ENCODE measurements around the gene DAB1. TPM values are rescaled to one million over a fixed set of nuclear protein-coding genes. Genes with fewer than 3 reads are reported as not detected.

Gene DAB1
- total RNA-seq, 1 donor from 2014 or later = 1.6 TPM

- TF ChIP-seq CTCF (IDR thresholded peaks at IDR 0.05; ENCODE audit: insufficient read depth, low read depth, low read length) = no peak
- TF ChIP-seq EZH2 (IDR thresholded peaks at IDR 0.05; ENCODE audit: insufficient read depth, low read length) = no peak
- no peak overlapping the region for H3K9ac ChIP-seq (ENCODE audit: low read length)
- DNase-seq (ENCODE audit: low read depth) = no peak
- Mint-ChIP-seq H3K4me3 (ENCODE audit: unreplicated experiment) (no peak overlapping the region), H3K4me1 (ENCODE audit: low read depth, unreplicated experiment) (no peaks in the 10 kb centered on the region), H3K36me3 (ENCODE audit: low read depth, unreplicated experiment) (no peaks in the 10 kb centered on the region), H3K27ac (ENCODE audit: unreplicated experiment) (no peak overlapping the region), H3K9me3 (ENCODE audit: unreplicated experiment) (no peaks in the 10 kb centered on the region), H3K27me3 (ENCODE audit: low read depth, unreplicated experiment) (peaks cover 3% of the 10 kb centered on the region)
- no peak overlapping the region for H3K4me2 ChIP-seq (ENCODE audit: low read length)
- H3K27me3 ChIP-seq (ENCODE audit: insufficient read depth, low read length) = no peaks in the 10 kb centered on the region
- H3K79me2 ChIP-seq (ENCODE audit: insufficient read depth, low read length) = no peaks in the 10 kb centered on the region
- H3K4me3 ChIP-seq (ENCODE audit: insufficient read depth, low read depth, low read length) = no peak overlapping the region
- H3K36me3 ChIP-seq (ENCODE audit: insufficient read depth, low read length) = no peaks in the 10 kb centered on the region
- no peaks in the 10 kb centered on the region for H3K4me1 ChIP-seq (ENCODE audit: insufficient read depth, low read length)
- no peaks in the 10 kb centered on the region for H3K9me3 ChIP-seq (ENCODE audit: insufficient read depth, low read depth, low read length)
- FAIRE-seq = no peak
- H2AFZ ChIP-seq (ENCODE audit: low read depth, low read length) = no peak overlapping the region
- H4K20me1 ChIP-seq (ENCODE audit: insufficient read depth, low read length) = no peaks in the 10 kb centered on the region
- no peak overlapping the region for H3K27ac ChIP-seq (ENCODE audit: low read depth, low read length)
Measured at GRCh38 chr1:57293214-57293613, 130.6 kb downstream of the DAB1 start.

- Mint-ChIP-seq H3K9me3 (ENCODE audit: unreplicated experiment) (no peaks in the 10 kb centered on the region), H3K27ac (ENCODE audit: unreplicated experiment) (no peak overlapping the region), H3K4me1 (ENCODE audit: low read depth, unreplicated experiment) (no peaks in the 10 kb centered on the region), H3K4me3 (ENCODE audit: unreplicated experiment) (no peak overlapping the region), H3K36me3 (ENCODE audit: low read depth, unreplicated experiment) (no peaks in the 10 kb centered on the region), H3K27me3 (ENCODE audit: low read depth, unreplicated experiment) (peaks cover 5% of the 10 kb centered on the region)
- no peak overlapping the region for H3K4me2 ChIP-seq (ENCODE audit: low read length)
- no peak overlapping the region for H3K27ac ChIP-seq (ENCODE audit: low read depth, low read length)
- no peak for FAIRE-seq
- H4K20me1 ChIP-seq (ENCODE audit: insufficient read depth, low read length) = no peaks in the 10 kb centered on the region
- H3K9ac ChIP-seq (ENCODE audit: low read length) = no peak overlapping the region
- DNase-seq (ENCODE audit: low read depth) = no peak
- H2AFZ ChIP-seq (ENCODE audit: low read depth, low read length) = no peak overlapping the region
- no peaks in the 10 kb centered on the region for H3K9me3 ChIP-seq (ENCODE audit: insufficient read depth, low read depth, low read length)
- H3K36me3 ChIP-seq (ENCODE audit: insufficient read depth, low read length) = no peaks in the 10 kb centered on the region
- TF ChIP-seq CTCF (IDR thresholded peaks at IDR 0.05; ENCODE audit: insufficient read depth, low read depth, low read length) = no peak
- TF ChIP-seq EZH2 (IDR thresholded peaks at IDR 0.05; ENCODE audit: insufficient read depth, low read length) = no peak
- no peaks in the 10 kb centered on the region for H3K4me1 ChIP-seq (ENCODE audit: insufficient read depth, low read length)
- no peaks in the 10 kb centered on the region for H3K27me3 ChIP-seq (ENCODE audit: insufficient read depth, low read length)
- H3K79me2 ChIP-seq (ENCODE audit: insufficient read depth, low read length) = no peaks in the 10 kb centered on the region
- no peak overlapping the region for H3K4me3 ChIP-seq (ENCODE audit: insufficient read depth, low read depth, low read length)
Measured at GRCh38 chr1:57289781-57290180, 134.1 kb downstream of the DAB1 start.

DNA sequence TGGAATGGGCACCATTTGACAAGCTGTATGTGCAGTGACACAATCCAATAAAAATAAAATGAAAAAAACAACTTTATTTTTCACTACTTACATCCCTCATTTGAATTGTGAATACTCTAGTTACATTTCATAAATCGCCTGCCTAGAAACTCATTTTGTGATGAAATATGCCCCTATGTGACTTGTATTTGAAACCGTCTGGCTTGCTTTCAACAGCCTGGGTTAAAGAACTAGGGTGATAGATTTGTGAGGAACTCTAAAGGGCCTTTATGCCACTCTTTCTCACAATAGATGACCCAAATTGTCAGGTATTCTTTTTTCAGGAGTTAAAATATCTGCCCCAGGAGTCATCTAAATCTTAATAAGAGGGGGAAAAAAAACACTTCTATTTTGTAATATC, 137.9 kb downstream of the DAB1 start:
- DNase-seq (ENCODE audit: low read depth) = no peak
- no peaks in the 10 kb centered on the region for H3K36me3 Mint-ChIP-seq (ENCODE audit: low read depth, unreplicated experiment)

More for the DNA sequence above, 137.9 kb downstream of the DAB1 start:
- H3K9me3 Mint-ChIP-seq (ENCODE audit: unreplicated experiment) = no peaks in the 10 kb centered on the region
- no peak overlapping the region for H3K9ac ChIP-seq (ENCODE audit: low read length)
- FAIRE-seq = no peak
- no peaks in the 10 kb centered on the region for H3K27me3 ChIP-seq (ENCODE audit: insufficient read depth, low read length)
- peaks cover 5% of the 10 kb centered on the region for H3K27me3 Mint-ChIP-seq (ENCODE audit: low read depth, unreplicated experiment)
- no peak overlapping the region for H3K27ac ChIP-seq (ENCODE audit: low read depth, low read length)
- no peak overlapping the region for H3K4me2 ChIP-seq (ENCODE audit: low read length)
- no peaks in the 10 kb centered on the region for H3K9me3 ChIP-seq (ENCODE audit: insufficient read depth, low read depth, low read length)
- no peaks in the 10 kb centered on the region for H3K36me3 ChIP-seq (ENCODE audit: insufficient read depth, low read length)
- no peaks in the 10 kb centered on the region for H4K20me1 ChIP-seq (ENCODE audit: insufficient read depth, low read length)
- no peak overlapping the region for H3K4me3 Mint-ChIP-seq (ENCODE audit: unreplicated experiment)
- H3K4me1 Mint-ChIP-seq (ENCODE audit: low read depth, unreplicated experiment) = no peaks in the 10 kb centered on the region
- no peaks in the 10 kb centered on the region for H3K4me1 ChIP-seq (ENCODE audit: insufficient read depth, low read length)
- no peak overlapping the region for H3K27ac Mint-ChIP-seq (ENCODE audit: unreplicated experiment)
- no peak for TF ChIP-seq EZH2 (IDR thresholded peaks at IDR 0.05; ENCODE audit: insufficient read depth, low read length)
- no peak for TF ChIP-seq CTCF (IDR thresholded peaks at IDR 0.05; ENCODE audit: insufficient read depth, low read depth, low read length)
- no peaks in the 10 kb centered on the region for H3K79me2 ChIP-seq (ENCODE audit: insufficient read depth, low read length)
- H2AFZ ChIP-seq (ENCODE audit: low read depth, low read length) = no peak overlapping the region
- H3K4me3 ChIP-seq (ENCODE audit: insufficient read depth, low read depth, low read length) = no peak overlapping the region

Measured in astrocyte (in vitro differentiated cells and primary cell).